ENCODE results near the gene PNKD.

GRCh38 chr2:218329027-218329825 is 58.9 kb downstream of the PNKD start:
- TF ChIP-seq CTCF (IDR thresholded peaks at IDR 0.05; ENCODE audit: low read length) (no peak), EZH2 (IDR thresholded peaks at IDR 0.05; ENCODE audit: borderline replicate concordance, low read length) (no peak)
